ENCODE results near the gene TIGD3.

TIGD3 gene

DNA sequence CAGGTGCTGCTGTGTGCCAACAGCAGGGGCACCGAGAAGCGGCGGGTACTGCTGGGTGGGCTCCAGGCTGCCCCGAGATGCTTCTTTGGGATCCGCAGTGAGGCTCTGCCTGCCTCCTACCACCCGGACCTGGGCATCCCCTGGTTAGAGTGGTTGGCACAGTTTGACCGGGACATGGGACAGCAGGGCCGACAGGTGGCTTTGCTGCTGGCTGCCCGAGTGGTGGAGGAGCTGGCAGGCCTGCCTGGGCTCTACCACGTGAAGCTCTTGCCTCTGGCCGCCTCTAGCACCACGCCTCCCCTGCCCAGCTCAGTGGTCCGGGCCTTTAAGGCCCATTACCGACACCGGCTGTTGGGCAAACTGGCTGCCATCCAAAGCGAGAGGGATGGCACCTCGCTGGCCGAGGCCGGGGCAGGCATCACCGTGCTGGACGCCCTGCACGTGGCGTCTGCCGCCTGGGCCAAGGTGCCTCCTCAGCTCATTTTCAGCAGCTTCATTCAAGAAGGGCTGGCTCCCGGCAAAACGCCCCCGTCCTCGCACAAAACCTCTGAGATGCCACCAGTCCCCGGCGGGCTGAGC, 1.9 kb downstream of the TIGD3 start:
- H3K36me3 ChIP-seq (ENCODE audit: insufficient read depth, insufficient read length, low read length), result peaks cover 20% of the 10 kb centered on the region
- TF ChIP-seq ZNF274 (IDR thresholded peaks at IDR 0.05; ENCODE audit: low read depth, low read length), result no peak
- TF ChIP-seq SUZ12 (IDR thresholded peaks at IDR 0.05; ENCODE audit: extremely low read depth, insufficient read depth, insufficient read length), result no peak
- no peak for TF ChIP-seq YY1 (IDR thresholded peaks at IDR 0.05; ENCODE audit: insufficient read depth, insufficient read length)

DNA sequence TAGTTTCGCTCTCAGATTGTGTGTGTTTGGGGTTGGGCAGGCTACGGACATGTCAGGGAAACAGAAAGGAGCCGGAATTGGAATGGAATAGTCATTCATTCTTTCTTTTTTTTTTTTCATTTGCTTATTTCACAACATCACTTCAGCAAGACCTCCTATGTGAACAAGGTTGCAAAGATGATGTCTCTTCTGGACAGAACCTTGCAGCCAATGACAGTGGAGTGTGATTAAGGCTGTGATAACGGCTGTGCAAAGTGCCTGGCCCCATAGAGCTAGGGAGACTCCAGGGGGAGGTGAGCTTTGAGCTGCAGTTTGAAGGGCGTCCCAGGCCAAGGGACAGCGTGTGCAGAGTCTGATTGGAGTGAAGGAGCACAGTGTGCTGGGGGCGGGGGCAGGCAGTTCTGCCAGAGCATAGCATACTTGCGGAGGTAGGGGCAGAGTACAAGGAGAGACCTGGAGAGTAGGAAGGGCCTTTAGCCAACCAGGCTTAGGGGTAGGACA, 3.4 kb downstream of the TIGD3 start:
- H3K4me3 ChIP-seq (ENCODE audit: insufficient read length, low read depth), result no peak overlapping the region
- peaks cover 11% of the 10 kb centered on the region for H3K4me1 ChIP-seq (ENCODE audit: insufficient read depth, insufficient read length)
- H3K9ac ChIP-seq (ENCODE audit: insufficient read length, low read depth), result no peak overlapping the region
- H3K36me3 ChIP-seq (ENCODE audit: insufficient read depth, insufficient read length, low read length), result peaks cover 6% of the 10 kb centered on the region
- no peaks in the 10 kb centered on the region for H3K9me3 ChIP-seq (ENCODE audit: insufficient read depth, low read length)
- DNase-seq (ENCODE audit: low read depth, low spot score), result no peak
- TF ChIP-seq ZNF274 (IDR thresholded peaks at IDR 0.05; ENCODE audit: low read depth, low read length) (no peak), SUZ12 (IDR thresholded peaks at IDR 0.05; ENCODE audit: extremely low read depth, insufficient read depth, insufficient read length) (no peak), YY1 (IDR thresholded peaks at IDR 0.05; ENCODE audit: insufficient read depth, insufficient read length) (no peak)
- peaks cover 24% of the 10 kb centered on the region for H3K27me3 ChIP-seq (ENCODE audit: insufficient read depth, insufficient read length)

More for the DNA sequence above, 1.9 kb downstream of the TIGD3 start:
- peaks cover 18% of the 10 kb centered on the region for H3K4me1 ChIP-seq (ENCODE audit: insufficient read depth, insufficient read length)
- peaks cover 24% of the 10 kb centered on the region for H3K27me3 ChIP-seq (ENCODE audit: insufficient read depth, insufficient read length)
- H3K4me3 ChIP-seq (ENCODE audit: insufficient read length, low read depth), result no peak overlapping the region
- H3K9me3 ChIP-seq (ENCODE audit: insufficient read depth, low read length), result no peaks in the 10 kb centered on the region
- no peak for DNase-seq (ENCODE audit: low read depth, low spot score)
- peak overlapping the region; percentile 37 for H3K9ac ChIP-seq (ENCODE audit: insufficient read length, low read depth)

DNA sequence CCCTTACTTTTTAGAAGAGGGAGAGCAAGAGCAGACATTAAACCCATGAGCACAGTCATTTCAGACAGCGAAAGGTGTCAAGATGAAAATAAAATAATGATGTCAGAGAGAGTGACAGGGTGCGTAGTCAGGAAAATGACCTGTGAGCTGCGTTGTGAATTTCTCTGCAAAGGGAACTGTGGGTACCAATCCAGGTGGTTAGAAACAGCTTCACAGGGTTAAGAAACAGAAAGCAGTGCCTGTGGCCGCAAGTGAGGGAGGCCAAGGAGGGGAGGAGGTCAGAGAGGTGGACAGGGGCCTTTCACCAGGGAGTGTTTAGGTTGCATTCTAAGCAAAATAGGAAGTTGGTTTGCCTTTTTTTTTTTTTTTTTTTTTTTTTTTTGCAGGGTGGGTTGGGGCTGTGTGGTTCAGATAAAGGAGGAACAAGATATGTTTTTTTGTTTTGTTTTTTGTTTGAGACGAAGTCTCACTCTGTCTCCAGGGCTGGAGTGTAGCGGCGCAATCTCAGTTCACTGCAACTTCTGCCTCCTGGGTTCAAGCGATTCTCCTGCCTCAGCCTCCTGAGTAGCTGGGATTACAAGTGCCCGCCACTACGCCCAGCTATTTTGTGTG, 7.9 kb downstream of the TIGD3 start:
- H3K27me3 ChIP-seq (ENCODE audit: insufficient read depth, insufficient read length), result peaks cover 5% of the 10 kb centered on the region
- TF ChIP-seq YY1 (IDR thresholded peaks at IDR 0.05; ENCODE audit: insufficient read depth, insufficient read length) (no peak), ZNF274 (IDR thresholded peaks at IDR 0.05; ENCODE audit: low read depth, low read length) (no peak), SUZ12 (IDR thresholded peaks at IDR 0.05; ENCODE audit: extremely low read depth, insufficient read depth, insufficient read length) (no peak)
- peaks cover 5% of the 10 kb centered on the region for H3K4me1 ChIP-seq (ENCODE audit: insufficient read depth, insufficient read length)
- H3K4me3 ChIP-seq (ENCODE audit: insufficient read length, low read depth), result no peak overlapping the region
- DNase-seq (ENCODE audit: low read depth, low spot score), result no peak
- H3K9me3 ChIP-seq (ENCODE audit: insufficient read depth, low read length), result no peaks in the 10 kb centered on the region
- H3K36me3 ChIP-seq (ENCODE audit: insufficient read depth, insufficient read length, low read length), result no peaks in the 10 kb centered on the region
- no peak overlapping the region for H3K9ac ChIP-seq (ENCODE audit: insufficient read length, low read depth)

DNA sequence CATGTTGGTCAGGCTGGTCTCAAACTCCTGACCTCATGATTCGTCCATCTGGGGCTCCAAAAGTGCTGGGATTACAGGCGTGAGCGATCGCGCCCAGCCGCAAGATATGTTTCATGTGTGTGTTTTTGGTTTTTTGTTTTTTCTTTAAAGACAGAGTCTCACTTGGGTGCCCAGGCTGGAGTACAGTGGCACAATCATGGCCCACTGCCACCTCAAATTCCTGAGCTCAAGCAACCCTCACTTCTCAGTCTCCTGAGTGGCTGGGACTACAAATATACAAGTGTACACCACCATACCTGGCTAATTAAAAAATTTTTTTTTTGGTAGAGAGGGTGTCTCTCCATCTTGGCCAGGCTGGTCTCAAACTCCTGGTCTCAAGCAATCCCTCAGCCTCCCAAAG, 8.4 kb downstream of the TIGD3 start:
- H3K27me3 ChIP-seq (ENCODE audit: insufficient read depth, insufficient read length), result peaks cover 4% of the 10 kb centered on the region
- H3K4me1 ChIP-seq (ENCODE audit: insufficient read depth, insufficient read length), result peaks cover 4% of the 10 kb centered on the region
- no peak for TF ChIP-seq ZNF274 (IDR thresholded peaks at IDR 0.05; ENCODE audit: low read depth, low read length)
- no peak for TF ChIP-seq SUZ12 (IDR thresholded peaks at IDR 0.05; ENCODE audit: extremely low read depth, insufficient read depth, insufficient read length)
- no peak for TF ChIP-seq YY1 (IDR thresholded peaks at IDR 0.05; ENCODE audit: insufficient read depth, insufficient read length)
- no peak overlapping the region for H3K4me3 ChIP-seq (ENCODE audit: insufficient read length, low read depth)
- H3K9me3 ChIP-seq (ENCODE audit: insufficient read depth, low read length), result no peaks in the 10 kb centered on the region
- H3K36me3 ChIP-seq (ENCODE audit: insufficient read depth, insufficient read length, low read length), result no peaks in the 10 kb centered on the region
- H3K9ac ChIP-seq (ENCODE audit: insufficient read length, low read depth), result no peak overlapping the region
- no peak for DNase-seq (ENCODE audit: low read depth, low spot score)

DNA sequence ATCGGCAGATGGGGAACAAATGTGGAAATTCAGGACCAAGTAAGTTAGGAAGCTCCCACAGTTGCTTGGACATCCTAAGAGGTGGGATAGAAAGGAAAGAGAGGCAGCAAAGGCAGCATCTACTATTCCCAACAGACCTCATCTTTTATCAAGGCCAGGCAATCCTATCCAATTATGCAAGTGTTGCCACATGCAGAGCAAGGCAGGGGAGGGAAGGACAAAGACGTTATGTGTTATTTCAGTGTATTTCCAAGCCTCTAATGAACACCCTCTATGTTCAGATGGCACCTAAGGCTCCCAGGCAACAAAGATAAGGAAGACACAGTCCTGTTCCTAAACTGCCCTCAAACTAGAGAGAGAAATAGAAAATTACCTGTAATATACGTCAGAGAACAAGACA, 9.2 kb downstream of the TIGD3 start:
- H3K36me3 ChIP-seq (ENCODE audit: insufficient read depth, insufficient read length, low read length), result no peaks in the 10 kb centered on the region
- no peaks in the 10 kb centered on the region for H3K27me3 ChIP-seq (ENCODE audit: insufficient read depth, insufficient read length)
- TF ChIP-seq SUZ12 (IDR thresholded peaks at IDR 0.05; ENCODE audit: extremely low read depth, insufficient read depth, insufficient read length) (no peak), YY1 (IDR thresholded peaks at IDR 0.05; ENCODE audit: insufficient read depth, insufficient read length) (no peak), ZNF274 (IDR thresholded peaks at IDR 0.05; ENCODE audit: low read depth, low read length) (no peak)
- no peaks in the 10 kb centered on the region for H3K4me1 ChIP-seq (ENCODE audit: insufficient read depth, insufficient read length)
- H3K4me3 ChIP-seq (ENCODE audit: insufficient read length, low read depth), result no peak overlapping the region
- H3K9ac ChIP-seq (ENCODE audit: insufficient read length, low read depth), result no peak overlapping the region
- DNase-seq (ENCODE audit: low read depth, low spot score), result no peak
- H3K9me3 ChIP-seq (ENCODE audit: insufficient read depth, low read length), result no peaks in the 10 kb centered on the region

DNA sequence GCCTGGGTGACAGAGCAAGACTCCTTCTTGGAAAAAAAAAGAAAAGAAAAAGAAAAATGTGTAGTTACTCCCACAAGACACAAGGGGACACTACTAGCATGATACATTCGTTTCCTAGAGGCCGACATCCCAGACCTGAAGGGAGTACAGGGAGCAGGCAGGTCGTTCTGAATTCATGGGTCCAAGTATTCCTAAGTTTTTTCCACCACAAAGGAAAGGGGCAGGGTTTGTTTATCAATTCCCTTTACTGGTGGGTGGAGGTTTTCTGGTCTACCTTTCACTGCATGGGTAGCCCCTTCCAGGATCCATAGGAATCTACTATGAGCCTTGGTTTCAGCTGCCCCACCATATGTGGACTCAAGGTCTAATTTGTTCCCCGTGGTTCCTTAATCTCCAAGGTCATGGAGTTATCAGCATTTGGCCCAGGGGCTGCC, 11.8 kb downstream of the TIGD3 start:
- no peaks in the 10 kb centered on the region for H3K9me3 ChIP-seq (ENCODE audit: insufficient read depth, low read length)
- no peaks in the 10 kb centered on the region for H3K36me3 ChIP-seq (ENCODE audit: insufficient read depth, insufficient read length, low read length)
- H3K4me3 ChIP-seq (ENCODE audit: insufficient read length, low read depth), result no peak overlapping the region
- peak overlapping the region; percentile 22 for H3K9ac ChIP-seq (ENCODE audit: insufficient read length, low read depth)
- no peaks in the 10 kb centered on the region for H3K27me3 ChIP-seq (ENCODE audit: insufficient read depth, insufficient read length)
- TF ChIP-seq ZNF274 (IDR thresholded peaks at IDR 0.05; ENCODE audit: low read depth, low read length) (no peak), YY1 (IDR thresholded peaks at IDR 0.05; ENCODE audit: insufficient read depth, insufficient read length) (no peak), SUZ12 (IDR thresholded peaks at IDR 0.05; ENCODE audit: extremely low read depth, insufficient read depth, insufficient read length) (no peak)
- DNase-seq (ENCODE audit: low read depth, low spot score), result peak; percentile 70
- H3K4me1 ChIP-seq (ENCODE audit: insufficient read depth, insufficient read length), result no peaks in the 10 kb centered on the region

DNA sequence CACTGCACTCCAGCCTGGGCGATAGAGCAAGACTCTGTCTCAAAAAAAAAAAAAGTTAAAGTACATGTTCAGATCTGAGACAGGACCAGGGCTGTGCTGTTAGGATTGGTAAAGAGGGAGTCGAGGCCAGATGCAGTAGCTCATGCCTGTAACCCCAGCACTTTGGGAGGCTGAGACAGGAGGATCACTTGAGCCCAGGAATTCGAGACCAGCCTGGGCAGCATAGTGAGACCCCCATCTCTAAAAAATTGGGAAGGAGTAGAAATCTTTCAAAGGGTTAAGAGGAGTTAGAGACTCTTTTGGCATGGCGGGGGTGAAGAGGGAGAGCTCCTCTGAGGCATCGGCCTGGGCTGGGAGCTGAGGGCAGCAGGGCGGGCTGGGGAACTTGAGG, 16.1 kb downstream of the TIGD3 start:
- no peak overlapping the region for H3K9ac ChIP-seq (ENCODE audit: insufficient read length, low read depth)
- no peaks in the 10 kb centered on the region for H3K36me3 ChIP-seq (ENCODE audit: insufficient read depth, insufficient read length, low read length)
- H3K4me3 ChIP-seq (ENCODE audit: insufficient read length, low read depth), result no peak overlapping the region
- H3K9me3 ChIP-seq (ENCODE audit: insufficient read depth, low read length), result no peaks in the 10 kb centered on the region
- TF ChIP-seq ZNF274 (IDR thresholded peaks at IDR 0.05; ENCODE audit: low read depth, low read length) (no peak), SUZ12 (IDR thresholded peaks at IDR 0.05; ENCODE audit: extremely low read depth, insufficient read depth, insufficient read length) (no peak), YY1 (IDR thresholded peaks at IDR 0.05; ENCODE audit: insufficient read depth, insufficient read length) (no peak)
- no peaks in the 10 kb centered on the region for H3K27me3 ChIP-seq (ENCODE audit: insufficient read depth, insufficient read length)
- H3K4me1 ChIP-seq (ENCODE audit: insufficient read depth, insufficient read length), result peaks cover 3% of the 10 kb centered on the region
- DNase-seq (ENCODE audit: low read depth, low spot score), result no peak
